Neural progenitor cell (in vitro differentiated cells): ENCODE results near the gene ITGB5.

Experiments
- CTCF ChIP-seq: fragments of 200-600 bp; sonication (generic); IDR thresholded peaks from 2 replicates; pipeline ENCODE4 v1.5.1; 2017; ENCODE audit warnings: antibody characterized with exemption, mild to moderate bottlenecking
- EZH2 ChIP-seq: fragments of 200-600 bp; sonication (generic); IDR thresholded peaks from 2 replicates; pipeline ENCODE4 v1.6.1; 2017; ENCODE audit warnings: antibody characterized with exemption, mild to moderate bottlenecking, moderate library complexity
- EZH2phosphoT487 ChIP-seq: fragments of 200-600 bp; sonication (generic); IDR thresholded peaks from 2 replicates; pipeline ENCODE4 v1.6.1; 2017; ENCODE audit warnings: antibody characterized with exemption

GRCh38 chr3:124935794-124936542, 48.8 kb upstream of the ITGB5 start:
- TF ChIP-seq CTCF = no peak
- TF ChIP-seq EZH2 = no peak
- TF ChIP-seq EZH2phosphoT487 = no peak
